Measurements from ENCODE around the gene BANK1.
"Not testable (repeated sequence)": the region's sequence is repeated elsewhere in the genome, so short reads cannot be mapped to it uniquely, and the experiment has no call there.

Gene BANK1

DNA sequence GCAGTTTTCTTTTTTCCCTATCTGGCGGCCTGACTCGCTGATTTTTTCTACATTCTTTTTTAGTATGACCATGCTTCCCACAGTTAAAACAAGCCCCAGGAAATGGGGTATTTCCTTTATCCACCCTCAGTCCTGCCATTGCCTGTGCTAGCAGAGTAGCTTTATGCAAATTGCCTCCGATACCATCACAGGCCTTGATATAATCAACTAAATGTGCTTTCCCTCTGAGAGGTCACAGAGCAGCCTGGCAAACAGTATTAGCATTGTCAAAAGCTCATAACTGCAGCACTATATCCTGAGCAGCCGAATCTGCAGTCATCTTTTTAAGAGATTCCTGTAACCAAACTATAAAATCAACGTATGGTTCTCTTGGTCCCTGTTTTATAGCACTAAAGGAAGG is 115.0 kb downstream of the BANK1 start:
- not testable (repeated sequence) for DNase-seq

DNA sequence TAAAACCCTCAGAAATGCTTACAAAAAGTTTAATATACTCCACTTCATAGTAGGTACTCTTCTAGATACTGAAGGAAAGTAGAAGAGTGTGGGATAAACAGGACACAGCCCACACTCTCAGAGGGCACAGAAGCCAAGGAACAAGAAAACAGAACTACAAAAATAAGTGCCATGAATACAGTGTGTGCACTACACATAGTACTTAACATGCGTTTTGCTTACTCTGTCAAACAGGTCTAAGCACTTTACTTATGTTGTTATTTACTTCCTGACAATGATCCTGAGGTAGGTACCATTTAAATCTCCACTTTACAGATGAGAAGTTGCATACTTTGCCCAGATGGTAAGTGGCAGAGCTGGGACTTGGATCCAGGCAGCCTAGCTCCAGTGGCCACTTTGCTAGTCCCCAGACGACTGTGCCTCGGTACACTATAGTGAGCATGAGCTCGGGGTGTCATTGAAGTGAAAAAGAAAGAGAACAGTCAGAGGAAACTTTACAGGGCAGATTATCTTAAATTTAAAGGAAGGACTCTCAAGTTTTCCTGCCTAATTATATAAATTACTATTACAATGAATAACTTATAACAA is 120.3 kb downstream of the BANK1 start:
- no peak for DNase-seq

DNA sequence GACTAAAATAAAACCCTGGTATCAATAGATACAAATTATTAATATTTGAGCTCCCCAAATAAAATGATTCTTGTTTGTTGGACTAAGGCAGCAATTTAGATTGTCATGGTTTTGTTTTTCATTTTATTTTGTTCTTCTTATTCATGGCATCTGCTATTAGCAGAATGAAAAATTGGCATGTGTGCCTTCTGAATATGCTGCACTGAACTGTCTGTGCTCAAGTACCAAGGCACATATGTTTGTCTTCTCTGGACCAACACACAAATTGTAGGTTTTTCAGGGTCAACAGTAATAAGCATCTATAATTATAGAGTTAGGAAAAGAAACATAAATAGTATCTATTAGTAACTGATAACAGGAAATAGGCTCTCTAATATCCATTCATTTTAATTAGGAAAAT is 121.1 kb downstream of the BANK1 start:
- DNase-seq = no peak

DNA sequence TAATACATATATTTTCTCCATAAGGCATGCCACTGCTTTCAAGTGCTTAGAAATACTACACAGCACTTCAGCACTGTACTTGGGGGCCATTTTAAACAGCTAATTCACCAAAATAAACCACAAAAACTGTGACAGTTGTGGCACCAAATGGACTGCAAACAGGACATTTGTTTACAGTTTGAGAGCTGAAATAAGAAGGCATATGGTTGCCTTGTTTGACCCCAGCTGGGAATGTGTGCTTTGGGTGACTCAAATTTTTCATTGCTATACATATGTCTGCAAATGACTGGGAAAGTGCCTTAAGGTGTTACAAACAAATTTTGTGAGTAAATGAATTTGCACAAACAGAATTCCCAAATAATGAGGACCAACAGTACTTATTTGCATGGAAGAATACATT is 124.2 kb downstream of the BANK1 start:
- no peak for DNase-seq

DNA sequence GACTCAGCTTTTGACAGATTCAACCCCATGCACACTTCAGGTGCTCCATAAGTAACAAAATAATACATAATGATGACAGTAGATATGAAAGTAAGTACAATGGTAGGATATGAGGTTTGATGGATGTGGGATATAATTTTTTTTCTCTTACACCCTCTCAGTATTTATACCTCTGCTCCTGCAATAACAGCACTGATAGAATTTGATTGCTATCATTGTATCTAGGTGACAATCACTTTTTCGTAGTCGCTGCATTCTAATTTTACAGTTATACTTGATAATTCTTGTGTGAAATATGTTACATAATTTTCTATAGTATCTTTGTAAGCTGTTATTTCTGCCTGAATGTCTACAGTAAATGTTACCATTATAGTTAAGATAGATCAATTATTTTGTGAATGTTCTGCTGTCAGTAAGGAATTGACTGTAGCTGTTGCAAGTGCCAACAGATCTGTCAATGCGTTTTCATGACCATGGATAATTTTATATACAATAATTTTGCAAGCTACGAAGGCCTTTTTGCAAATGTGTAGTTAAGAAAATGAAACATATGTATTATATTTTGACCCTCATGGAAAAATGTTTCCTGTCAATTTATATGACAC is 128.9 kb downstream of the BANK1 start:
- DNase-seq = no peak

DNA sequence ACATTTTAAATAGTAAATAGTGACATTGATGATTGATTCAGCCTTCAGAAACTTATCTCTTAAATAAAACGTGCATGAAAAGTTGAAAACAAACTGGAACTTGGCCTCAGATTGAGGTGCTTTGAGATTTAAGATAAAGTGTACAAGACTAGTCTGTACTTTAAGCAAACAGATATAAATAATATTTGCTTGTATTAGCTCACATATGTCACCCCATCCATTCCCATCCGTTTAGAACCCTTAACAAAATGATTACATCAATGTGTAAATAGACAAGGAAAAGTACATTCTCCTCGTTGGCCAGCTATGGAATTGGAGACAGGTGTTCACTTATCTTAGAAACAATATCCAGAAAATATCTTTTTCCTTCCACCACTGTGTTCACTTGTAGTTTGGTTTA is 130.8 kb downstream of the BANK1 start:
- peak; percentile 42 for DNase-seq

DNA sequence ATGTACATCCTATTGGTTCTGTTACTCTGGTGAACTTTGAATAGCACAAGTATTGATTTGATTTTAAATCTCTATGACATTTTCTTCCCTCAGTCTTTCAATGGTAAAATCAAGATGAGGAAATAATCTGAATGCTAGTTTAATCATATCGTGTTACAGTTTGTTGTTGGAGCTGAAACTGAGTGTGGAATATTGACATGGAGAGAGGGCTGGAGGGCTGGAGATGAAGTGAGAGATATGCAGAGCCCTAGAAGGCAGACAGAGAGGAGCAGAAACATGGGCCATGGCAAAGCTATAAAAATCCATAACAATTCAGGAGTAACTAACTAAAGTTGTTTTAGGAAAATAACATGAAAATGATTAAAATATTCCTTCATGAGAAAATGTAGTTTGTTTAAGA is 141.1 kb downstream of the BANK1 start:
- DNase-seq = peak; percentile 39

DNA sequence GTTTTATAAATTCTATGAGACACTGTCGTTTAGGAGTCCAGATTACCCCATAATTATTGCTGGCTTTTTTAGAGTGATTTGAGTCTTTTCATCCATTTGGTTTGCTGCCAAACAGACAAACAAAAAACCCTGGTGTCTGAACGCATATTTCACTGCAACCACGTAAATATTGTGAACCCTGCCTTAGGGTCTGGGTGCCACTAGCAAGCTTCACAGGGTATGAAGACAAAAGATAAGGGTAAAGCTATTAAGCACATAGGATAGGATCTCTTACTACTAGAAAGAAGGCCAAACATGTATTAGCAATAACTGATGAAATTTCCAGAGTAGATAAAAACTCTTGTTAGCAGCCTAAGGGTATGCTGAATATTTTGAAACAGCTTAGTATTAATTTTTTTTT is 143.3 kb downstream of the BANK1 start:
- no peak for DNase-seq

DNA sequence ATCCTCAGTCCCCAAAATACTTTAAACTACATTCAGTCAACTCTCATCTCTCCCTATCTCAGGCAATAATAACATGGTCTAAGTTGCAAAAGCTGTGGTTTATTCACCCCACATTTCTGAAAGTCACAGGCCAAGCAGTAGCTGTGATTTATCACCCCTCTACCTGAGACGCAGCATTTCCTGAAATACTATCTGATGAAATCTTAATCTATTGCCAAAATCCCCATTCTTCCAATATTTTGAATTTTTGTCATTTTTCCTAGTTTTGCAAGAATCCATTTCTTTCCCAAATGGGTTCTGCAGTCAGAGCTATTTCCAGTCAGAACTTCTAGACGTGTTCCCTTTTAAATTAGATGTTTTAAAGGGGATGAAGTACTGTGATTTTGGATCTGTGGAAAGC is 148.3 kb downstream of the BANK1 start:
- DNase-seq = no peak

DNA sequence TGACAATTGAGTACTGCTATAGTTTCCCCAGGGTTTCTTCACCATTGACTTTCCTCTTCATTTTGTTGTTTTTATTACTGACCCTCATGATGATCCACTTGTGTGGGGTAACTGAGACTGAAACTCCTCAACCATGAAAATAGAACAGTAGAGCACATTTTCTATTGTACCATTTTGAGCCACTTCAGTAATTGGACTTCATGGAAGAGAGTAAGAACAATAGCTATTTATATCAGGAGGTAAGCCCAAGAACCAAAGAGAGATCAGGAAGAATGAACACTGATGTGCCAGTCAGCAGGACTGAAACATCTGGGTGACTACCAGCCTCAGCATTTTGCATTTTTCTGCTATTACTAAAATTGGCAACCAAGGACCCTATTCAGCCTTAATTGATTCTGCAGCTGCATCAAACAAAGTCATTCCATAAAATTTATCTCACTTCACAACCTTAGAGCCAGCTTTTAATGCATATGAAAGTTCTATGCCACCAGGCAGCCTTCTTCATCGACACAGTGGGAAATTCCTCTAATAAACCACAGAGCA is 151.4 kb downstream of the BANK1 start:
- DNase-seq = no peak

DNA sequence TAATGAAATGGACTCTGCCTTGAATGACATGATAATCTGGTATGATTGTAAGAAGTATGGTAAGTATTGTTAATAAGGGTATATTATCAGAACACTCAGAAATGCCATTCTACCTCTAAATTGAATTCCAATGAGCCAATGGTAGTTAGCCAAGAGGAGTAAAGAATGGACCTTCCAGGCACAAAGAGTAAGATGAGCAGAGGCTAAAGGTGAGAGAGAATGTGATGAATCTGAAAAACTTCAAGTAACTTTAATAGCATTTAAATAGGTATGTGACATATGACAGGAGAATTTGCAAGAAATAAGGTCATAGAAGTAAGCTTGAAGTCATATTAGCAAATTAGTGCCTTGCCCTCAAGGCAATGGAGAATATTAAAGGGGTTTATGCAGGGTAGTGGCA is 152.4 kb downstream of the BANK1 start:
- DNase-seq = no peak

DNA sequence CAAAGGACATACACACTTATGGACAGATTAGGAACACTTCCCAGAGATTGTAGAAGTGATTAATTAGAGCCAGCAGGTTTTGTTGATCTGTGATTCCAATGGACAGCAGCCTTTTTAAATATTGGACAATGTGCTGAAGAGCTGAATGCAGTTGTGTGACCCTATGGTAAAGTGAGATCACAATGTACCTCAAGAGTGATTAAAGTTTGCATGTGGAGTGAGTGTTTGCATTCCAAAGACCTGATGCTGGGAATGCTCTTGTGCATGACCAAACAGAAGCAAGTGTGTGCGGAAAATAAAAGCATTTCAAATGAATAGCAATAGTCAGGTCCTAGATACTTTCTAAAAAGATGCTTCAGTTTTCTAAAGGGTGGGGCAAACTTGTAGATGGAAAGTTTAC is 154.1 kb downstream of the BANK1 start:
- DNase-seq = no peak

DNA sequence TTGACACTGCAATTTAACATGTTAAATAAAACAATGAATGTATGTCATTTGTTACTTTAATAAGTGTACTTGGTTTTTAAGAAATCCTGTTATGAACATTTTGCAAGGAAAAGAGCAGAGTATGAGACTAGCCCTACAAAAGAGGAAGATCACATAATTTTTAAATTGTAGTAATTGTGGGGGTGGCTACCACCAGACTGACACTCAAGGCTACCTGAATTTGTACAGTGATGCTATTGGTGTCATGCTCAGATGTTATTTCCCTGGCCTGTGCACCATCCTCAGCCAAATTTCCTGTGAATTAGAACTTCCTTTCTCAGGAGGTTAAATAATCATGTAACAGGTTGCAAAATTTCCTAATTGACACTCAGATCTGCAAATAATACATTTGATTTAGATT is 157.5 kb downstream of the BANK1 start:
- DNase-seq = no peak

DNA sequence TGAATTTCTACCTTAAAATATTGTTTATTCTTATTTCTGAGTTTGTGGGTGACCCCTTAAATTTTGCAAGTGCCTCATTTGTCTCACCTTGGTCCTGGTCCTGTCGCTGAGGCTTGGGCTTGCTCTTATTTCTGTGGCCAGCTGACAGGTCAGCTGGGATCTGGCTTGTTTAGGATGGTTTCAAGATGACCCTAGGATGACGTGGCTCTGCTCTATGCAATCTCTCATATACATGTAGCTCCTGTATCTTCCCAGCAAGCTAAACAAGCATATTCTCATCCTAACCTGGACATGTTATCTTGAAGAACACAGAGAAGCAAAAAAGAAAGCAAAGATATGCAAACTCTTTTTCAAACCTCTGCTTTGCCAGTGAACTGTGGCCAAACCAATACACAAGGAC is 158.4 kb downstream of the BANK1 start:
- DNase-seq = no peak

DNA sequence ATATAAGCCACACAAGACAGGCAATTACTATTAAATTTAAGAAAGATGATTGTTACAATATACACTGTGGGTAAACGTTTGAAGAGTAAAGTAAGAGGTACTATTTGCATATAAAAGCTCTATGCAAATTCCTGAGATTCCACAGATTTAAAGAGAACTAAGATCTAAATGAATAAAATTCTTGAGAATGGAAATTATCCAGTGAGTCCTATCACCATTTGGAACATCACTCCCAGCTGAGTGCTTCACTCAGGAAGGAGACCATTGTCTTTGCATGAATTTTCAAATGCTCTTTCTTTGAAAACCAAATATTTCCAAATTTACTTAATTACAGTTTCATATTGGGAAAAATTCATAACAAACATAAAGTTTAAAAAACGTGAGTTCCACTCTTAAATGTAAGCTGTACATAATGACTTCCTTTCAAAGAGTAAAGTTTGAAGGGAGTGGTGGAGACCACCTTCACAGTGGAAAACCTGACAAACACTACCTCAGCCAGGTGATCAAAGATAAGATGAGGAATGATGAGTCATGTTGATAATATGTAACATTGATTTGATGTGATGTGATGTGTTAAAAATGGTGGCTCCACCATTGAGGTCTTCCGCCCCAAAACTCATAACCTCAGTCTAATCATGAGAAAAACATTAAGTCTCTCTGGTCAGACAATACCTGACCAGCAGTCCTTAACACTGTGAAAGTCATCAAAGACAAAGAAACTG is 159.9 kb downstream of the BANK1 start:
- DNase-seq = no peak

DNA sequence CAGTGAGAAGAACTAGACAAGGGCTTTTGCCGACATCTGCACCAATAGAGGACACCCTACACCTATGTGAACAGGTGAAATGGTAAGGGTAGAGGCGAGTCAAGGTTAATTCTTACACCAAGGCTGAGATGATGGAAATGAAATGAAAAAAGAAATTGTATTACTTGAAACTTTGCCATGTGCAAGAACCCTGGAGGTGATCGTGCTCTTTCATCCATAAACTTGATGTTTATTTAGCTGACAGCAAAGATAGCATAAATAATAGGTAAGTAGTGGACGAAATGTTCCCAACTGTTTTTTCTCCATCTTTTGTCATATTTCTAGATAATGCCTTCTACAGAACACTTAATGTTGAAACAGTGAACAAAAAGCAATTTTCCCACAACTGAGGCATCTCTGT is 162.5 kb downstream of the BANK1 start:
- no peak for DNase-seq

DNA sequence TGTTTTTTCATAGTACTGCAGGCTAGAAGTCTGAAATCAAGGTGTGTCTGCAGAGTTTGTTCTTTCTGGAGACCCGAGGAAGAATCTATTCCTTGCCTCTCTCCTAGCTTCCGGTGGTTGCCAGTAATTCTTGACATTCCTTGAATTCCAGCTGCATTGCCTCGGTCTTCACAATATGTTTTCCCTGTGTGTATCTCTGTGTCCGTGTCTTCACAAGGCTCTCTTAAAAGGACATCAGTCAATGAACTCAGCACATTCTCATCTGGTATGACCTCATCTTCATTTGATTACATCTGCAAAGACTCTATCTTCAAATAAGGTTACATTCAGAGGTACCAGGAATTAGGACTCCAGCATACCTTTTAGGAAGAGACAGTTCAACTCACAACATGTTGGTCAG is 163.4 kb downstream of the BANK1 start:
- no peak for DNase-seq

DNA sequence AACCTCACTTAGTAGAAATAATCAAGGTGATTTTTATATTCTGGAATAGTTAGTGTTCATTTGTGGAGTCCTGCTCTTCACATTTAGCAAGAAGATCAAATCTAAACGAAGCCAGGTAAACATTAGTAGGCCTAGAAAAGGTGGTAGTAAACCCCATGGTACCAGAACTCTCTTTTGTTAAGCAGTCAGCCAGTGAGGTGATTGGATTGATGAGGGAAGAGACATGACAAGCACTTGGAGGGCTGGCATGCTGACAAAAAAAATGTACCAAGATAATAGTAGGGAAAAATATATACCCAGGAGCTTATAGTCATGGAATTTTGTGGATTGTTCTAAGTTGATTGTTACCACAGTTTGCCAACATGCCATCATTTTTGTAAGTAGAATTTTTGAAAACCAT is 163.8 kb downstream of the BANK1 start:
- DNase-seq = no peak

DNA sequence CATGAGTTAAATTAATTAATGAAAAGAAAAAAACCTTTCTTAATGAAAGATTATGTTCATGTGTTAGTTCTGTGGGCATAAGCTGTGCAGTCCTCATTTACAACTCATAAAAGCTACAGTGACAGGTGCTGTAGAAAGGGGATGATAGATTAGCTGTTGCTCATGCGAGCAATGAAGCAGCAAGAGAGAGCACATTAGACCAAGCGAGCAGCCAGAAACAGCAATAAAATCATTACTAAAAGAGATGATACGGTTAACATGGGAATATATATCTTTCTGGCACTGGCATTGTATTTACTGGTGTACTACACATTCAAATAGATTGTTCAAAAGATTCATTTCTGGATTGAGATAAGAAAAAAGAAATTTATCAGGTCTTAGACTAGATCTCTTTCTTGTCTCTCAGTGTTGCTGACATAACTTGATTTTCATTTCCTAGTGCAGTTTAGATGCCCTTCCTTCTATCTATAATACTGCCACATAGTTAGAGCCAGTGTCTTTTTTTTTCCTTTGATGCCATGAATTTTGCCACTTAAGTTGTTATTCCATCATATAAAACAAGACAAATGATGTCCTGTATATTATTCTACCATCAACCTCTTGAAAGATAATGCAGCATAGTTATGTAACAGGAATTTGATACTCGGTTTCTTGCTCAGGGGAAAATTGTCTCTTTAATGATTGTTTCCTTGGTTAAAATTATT is 164.6 kb downstream of the BANK1 start:
- DNase-seq = peak; percentile 40

DNA sequence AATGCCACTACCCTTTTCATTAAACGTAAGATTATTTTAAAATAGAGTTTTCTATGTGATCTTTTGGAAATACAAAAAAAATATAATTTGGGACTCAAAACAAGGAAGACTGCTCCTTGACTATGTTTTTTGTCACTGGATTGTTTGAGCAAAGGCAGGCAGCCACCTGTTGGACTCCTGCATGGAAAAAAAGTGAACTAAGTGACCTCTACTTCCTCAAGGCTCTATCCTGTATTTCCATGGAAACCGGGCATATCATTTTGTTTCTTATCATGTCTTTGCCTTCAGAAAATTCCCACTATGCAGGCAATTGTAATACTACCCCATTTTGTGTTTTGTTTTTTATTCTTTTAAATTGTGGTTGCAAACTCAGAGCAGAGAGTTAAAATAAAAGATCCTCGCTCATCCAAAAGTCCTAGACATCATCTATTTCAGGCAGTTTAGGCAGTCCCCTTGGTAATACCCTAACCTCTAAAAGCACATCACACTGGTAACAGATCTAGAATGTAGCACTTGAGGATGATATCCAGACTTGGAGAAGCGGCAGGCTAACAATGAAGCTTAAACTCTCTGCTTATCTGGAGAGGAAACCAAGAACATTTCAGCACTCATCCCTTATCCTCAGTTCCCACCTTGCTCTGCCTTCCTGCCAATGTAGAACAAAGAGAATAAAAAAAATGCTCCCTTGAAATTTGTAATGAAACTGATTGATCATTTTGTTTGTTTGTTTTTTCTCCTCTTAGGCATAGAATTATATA is 165.7 kb downstream of the BANK1 start:
- no peak for DNase-seq

DNA sequence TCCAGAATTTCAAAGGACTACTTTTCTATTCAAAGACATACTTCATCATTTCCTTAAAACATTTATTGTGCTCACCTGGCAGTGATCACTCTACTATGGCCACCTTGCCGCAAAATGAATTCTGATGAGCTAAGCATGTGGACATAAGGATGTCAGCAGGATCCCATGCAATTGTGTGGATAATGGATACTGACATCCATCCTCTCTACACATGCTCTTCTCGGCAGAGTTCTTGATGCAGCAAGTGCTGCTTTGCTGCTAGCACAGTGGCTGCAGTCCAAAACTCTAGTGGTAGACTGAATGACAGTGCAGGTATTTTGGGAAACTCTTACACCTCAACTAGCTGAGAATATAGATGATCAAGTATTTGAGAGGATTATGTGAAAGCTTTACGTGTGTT is 168.0 kb downstream of the BANK1 start:
- DNase-seq = no peak

DNA sequence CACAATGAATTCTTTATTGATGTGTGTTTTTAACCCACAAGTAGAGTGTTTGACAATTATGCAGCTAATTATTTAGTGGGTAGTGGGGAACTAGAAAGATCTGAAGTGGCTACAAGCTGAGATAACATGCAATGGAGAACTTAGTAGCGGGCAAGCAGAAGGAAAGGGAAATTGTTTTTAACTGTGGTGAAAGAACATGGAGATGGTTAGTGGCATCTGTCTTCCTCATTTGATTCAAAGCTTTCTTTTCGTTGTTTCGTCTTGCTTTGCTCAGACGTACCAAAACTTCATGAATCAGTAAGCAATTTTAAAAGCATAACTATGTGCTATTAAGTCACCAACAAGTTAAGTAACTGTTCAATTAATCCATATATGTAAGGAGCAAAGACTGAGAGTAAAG is 169.9 kb downstream of the BANK1 start:
- DNase-seq = no peak

DNA sequence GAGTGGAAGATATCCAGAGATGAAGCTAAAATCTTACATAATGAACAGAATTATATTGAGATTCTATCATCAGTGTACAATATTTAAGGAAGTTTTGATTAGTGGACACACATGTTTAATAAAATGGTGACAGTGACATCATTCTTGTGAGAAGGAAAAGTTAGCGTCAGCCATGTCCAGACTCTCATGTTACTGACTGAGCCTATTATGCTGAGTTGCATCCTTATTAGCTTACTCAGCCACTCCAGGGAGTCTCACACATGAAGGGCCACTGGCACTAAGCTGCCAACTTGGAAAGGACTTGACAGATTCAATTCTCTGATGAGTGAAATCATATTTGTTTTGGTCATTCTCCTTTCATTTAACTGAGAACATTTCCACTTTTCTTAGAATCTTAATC is 170.6 kb downstream of the BANK1 start:
- DNase-seq = no peak

Measured in DMS153 (cell line).